ENCODE results near the gene NT5C2.
"Not testable (repeated sequence)": the region's sequence is repeated elsewhere in the genome, so short reads cannot be mapped to it uniquely, and the experiment has no call there.

- not testable (repeated sequence) for TF ChIP-seq POLR2A, CTCF, POLR2AphosphoS5 (IDR thresholded peaks at IDR 0.05)
Observed at GRCh38 chr10:103207643-103208042, 14.6 kb upstream of the NT5C2 start.
